Gastroesophageal sphincter (tissue), 3 donors: ENCODE data around the gene TMEM63A.
A peak's percentile ranks its signal among the peaks of the same experiment; 100 is the strongest.

Experiments
- POLR2A ChIP-seq, 2 donors: fragments of 450-650 bp; IDR thresholded peaks; one replicate each; pipeline ENCODE4 v1.6.1; 2017; ENCODE audit warnings: antibody characterized with exemption in 2 of 2, mild to moderate bottlenecking in 2 of 2, moderate library complexity in 1 of 2
- TF ChIP-seq, protein P1 (sequence below), 4 experiments: fragments of 200-600 bp in 2 of 4; fragments of 450-650 bp in 2 of 4; sonication (generic) in 1 of 4; IDR thresholded peaks; one replicate each; pipeline ENCODE4 v1.5.1; 2017 to 2019; ENCODE audit warnings: antibody characterized with exemption in 4 of 4, mild to moderate bottlenecking in 2 of 4, moderate library complexity in 2 of 4

DNA sequence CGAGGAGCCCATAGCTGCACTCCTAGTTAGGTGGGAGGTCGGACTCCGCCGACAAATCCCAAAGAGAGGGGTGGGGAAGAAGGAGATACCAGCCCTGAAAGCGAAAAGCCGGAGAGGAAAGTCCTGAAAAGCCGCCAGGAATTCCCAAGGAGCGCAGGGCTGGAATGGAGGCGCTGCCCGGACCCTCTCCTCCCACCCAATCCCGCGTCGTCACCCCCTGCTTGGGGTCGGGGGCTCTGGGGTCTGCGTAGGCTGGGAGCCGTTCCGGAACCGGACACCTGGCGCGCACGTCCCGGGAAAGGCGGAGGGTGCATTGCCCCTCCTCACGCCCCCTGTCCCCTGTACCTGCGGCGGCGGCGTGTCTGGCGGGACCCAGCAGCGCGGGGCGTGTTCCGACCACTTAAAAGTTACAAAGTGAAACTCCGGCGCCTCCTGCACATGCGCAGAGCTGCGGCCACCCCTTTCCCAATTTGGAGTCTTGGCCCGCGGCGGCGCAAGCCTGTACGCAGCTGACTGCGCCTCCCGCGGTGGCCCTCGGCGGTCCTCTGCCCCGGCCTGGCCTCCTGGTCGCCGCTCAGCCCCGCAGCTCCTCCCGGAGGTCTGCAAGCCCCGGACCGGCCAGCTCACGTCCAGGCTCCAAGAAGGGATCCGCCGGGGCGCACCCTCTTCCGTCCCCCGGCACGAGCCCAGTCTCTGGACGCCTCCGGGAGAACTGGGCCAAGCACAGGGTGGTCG is at the start of gene TMEM63A:
- TF ChIP-seq, protein P1, sequence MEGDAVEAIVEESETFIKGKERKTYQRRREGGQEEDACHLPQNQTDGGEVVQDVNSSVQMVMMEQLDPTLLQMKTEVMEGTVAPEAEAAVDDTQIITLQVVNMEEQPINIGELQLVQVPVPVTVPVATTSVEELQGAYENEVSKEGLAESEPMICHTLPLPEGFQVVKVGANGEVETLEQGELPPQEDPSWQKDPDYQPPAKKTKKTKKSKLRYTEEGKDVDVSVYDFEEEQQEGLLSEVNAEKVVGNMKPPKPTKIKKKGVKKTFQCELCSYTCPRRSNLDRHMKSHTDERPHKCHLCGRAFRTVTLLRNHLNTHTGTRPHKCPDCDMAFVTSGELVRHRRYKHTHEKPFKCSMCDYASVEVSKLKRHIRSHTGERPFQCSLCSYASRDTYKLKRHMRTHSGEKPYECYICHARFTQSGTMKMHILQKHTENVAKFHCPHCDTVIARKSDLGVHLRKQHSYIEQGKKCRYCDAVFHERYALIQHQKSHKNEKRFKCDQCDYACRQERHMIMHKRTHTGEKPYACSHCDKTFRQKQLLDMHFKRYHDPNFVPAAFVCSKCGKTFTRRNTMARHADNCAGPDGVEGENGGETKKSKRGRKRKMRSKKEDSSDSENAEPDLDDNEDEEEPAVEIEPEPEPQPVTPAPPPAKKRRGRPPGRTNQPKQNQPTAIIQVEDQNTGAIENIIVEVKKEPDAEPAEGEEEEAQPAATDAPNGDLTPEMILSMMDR (IDR thresholded peaks at IDR 0.05): peak in 3 of 4 experiments; percentile 66 to 69 (median 66)
- peak in 1 of 2 donors; percentile 64 for TF ChIP-seq POLR2A (IDR thresholded peaks at IDR 0.05)
